Pancreas (tissue), 10 donors: Measurements from ENCODE around the gene STARD3. TPM values are rescaled to one million over a fixed set of nuclear protein-coding genes. Genes with fewer than 3 reads are reported as not detected.
"Not testable (repeated sequence)": the region's sequence is repeated elsewhere in the genome, so short reads cannot be mapped to it uniquely, and the experiment has no call there.

Experiments
- ATAC-seq, 4 donors: fragments of 200-7000 bp; cut with Tn5 transposase; one replicate each; pipeline versions ENCODE4 v1.8.0 to v1.9.1; 2020; ENCODE audit warnings: mild to moderate bottlenecking in 4 of 4, moderate library complexity in 4 of 4
- DNase-seq, 6 donors: peaks; one replicate each; pipeline ENCODE4 v3.0.0-alpha.2; 2020
- FAIRE-seq: peaks from 2 replicates; lab custom pipeline; 2012; peaks lifted over from hg19 to GRCh38; lab: Jason Lieb, UNC
- H3K27ac ChIP-seq, 4 donors: fragments of 200-600 bp; sonication (generic); 1 replicate in 3 of 4; 2 replicates in 1 of 4; pipeline versions ENCODE4 v1.5.0 to v1.8.0; 2020
- H3K27me3 ChIP-seq, 4 donors: fragments of 200-600 bp; one replicate each; pipeline ENCODE4 v1.8.0; 2021
- H3K36me3 ChIP-seq, 3 donors: fragments of 200-600 bp; sonication (generic) in 1 of 3; one replicate each; pipeline versions ENCODE4 v1.5.0 to v1.8.0; 2020 to 2021
- H3K4me1 ChIP-seq, 3 donors: fragments of 200-600 bp; one replicate each; pipeline ENCODE4 v1.8.0; 2021
- H3K4me3 ChIP-seq, 4 donors: fragments of 200-600 bp; sonication (generic) in 2 of 4; one replicate each; pipeline versions ENCODE4 v1.5.0 to v1.8.0; 2020 to 2021
- H3K9me3 ChIP-seq, 4 donors: fragments of 200-600 bp; one replicate each; pipeline ENCODE4 v1.8.0; 2021
- WGBS, 2 donors: extraction: QIAGEN DNeasy Blood & Tissue Kit; methylation state at CpG; one replicate each; pipeline ENCODE4 v1.1.7; 2013; 5-methylcytosine and 5-hydroxymethylcytosine counted together
- intact Hi-C, 3 donors: fragments of 100-400 bp; cut with DNase I; formaldehyde crosslinking; loops; one replicate each; pipeline versions ENCODE4 v1.11.1 to v1.14.2; 2022
- polyA plus RNA-seq, 2 donors: library from polyadenylated mRNA; stranded (reverse); fragments of 200-250 nt; gene quantifications; one replicate each; pipeline ENCODE4 v1.2.3, GENCODE V29; 2013
- total RNA-seq, 6 donors: library from RNA; stranded (reverse); fragmentation: NEBNext Ultra II Directional in 4 of 6; extraction: Animal tissue kit (Norgen Biotek cat#: 25700) in 4 of 6; gene quantifications; one replicate each; pipeline versions ENCODE4 v1.2.1 to v1.2.4, GENCODE V29; 2021 to 2023
- TF ChIP-seq, protein P1 (sequence below), 4 donors: fragments of 200-600 bp; sonication (generic) in 3 of 4; IDR thresholded peaks; one replicate each; pipeline versions ENCODE4 v1.5.0 to v1.8.0; 2021; ENCODE audit warnings: antibody characterized with exemption in 4 of 4
- donor health status: healthy with polysubstance abuse.
- donor health status: DM: no; HTN: no; CAD: no; lungs with moderate emphysema.
- donor health status: DM: no; HTN: no; CAD: no.
- donor health status: control.
- donor health status: control.
- donor health status: Bipolar disorder and iron deficiency.
- donor health status: DM: yes; HTN: yes; CAD: no.
- donor health status: DM: no; HTN: no; CAD: no.
- donor health status: DM: no; HTN: no; CAD: no.
- donor health status: DM: yes; HTN: yes; CAD: no.

Gene STARD3
- total and polyA plus RNA-seq, 8 donors: 24.4 to 73.8 (median 29.9) TPM

DNA sequence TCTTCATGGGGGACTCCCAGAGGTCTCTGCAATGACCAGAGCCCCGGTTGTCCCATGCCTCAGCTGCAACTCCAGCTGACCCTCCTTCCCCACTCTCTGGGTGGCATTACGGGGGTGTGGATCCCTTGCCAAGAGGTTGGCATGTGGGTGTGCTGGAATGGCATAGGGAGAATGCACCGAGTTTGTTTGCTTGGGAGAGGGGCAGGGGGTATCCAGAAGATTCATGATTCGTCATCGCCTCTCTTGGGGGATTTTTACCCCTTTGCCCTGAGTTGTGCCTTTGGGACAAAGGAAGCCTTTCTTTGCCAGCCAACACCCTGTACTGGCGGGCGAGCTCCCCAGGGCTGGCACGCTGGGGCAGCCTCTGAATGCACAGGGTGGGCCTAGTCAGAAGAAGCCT is 69.4 kb downstream of the STARD3 start:
- Histone ChIP-seq H3K36me3 (peaks cover 0 to 31% (median 3%) of the 10 kb centered on the region in 3 donors), H3K27me3 (no peaks in the 10 kb centered on the region), H3K9me3 (no peaks in the 10 kb centered on the region), H3K4me1 (peaks cover 30 to 53% (median 44%) of the 10 kb centered on the region in 3 donors), H3K4me3 (peak overlapping the region in 2 of 4 donors; percentile 14 to 16), H3K27ac (peak overlapping the region; percentile 90 to 96 (median 94))
- no peak for FAIRE-seq
- no peak for DNase-seq
- intact Hi-C loops: no loop called here
- ATAC-seq: peak; percentile 3 to 6 (median 4)
- 35 to 41% methylated on average over 8 of the region's 8 CpGs for WGBS, 2 donors
- TF ChIP-seq, protein P1, sequence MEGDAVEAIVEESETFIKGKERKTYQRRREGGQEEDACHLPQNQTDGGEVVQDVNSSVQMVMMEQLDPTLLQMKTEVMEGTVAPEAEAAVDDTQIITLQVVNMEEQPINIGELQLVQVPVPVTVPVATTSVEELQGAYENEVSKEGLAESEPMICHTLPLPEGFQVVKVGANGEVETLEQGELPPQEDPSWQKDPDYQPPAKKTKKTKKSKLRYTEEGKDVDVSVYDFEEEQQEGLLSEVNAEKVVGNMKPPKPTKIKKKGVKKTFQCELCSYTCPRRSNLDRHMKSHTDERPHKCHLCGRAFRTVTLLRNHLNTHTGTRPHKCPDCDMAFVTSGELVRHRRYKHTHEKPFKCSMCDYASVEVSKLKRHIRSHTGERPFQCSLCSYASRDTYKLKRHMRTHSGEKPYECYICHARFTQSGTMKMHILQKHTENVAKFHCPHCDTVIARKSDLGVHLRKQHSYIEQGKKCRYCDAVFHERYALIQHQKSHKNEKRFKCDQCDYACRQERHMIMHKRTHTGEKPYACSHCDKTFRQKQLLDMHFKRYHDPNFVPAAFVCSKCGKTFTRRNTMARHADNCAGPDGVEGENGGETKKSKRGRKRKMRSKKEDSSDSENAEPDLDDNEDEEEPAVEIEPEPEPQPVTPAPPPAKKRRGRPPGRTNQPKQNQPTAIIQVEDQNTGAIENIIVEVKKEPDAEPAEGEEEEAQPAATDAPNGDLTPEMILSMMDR (IDR thresholded peaks at IDR 0.05): no peak

GRCh38 chr17:39706921-39707337 is 70.0 kb downstream of the STARD3 start:
- H3K27ac ChIP-seq: peak overlapping the region; percentile 90 to 96 (median 94)
- H3K27me3 ChIP-seq: no peaks in the 10 kb centered on the region
- FAIRE-seq: no peak
- H3K36me3 ChIP-seq: peaks cover 0 to 36% (median 3%) of the 10 kb centered on the region in 3 donors
- WGBS, 2 donors: 47 to 65% methylated on average over 7 of the region's 7 CpGs
- TF ChIP-seq, protein P1 (IDR thresholded peaks at IDR 0.05): no peak
- H3K4me3 ChIP-seq: peak overlapping the region in 1 of 4 donors; percentile 14
- intact Hi-C loops: no loop called here
- peaks cover 30 to 50% (median 44%) of the 10 kb centered on the region in 3 donors for H3K4me1 ChIP-seq
- no peak for ATAC-seq
- no peaks in the 10 kb centered on the region for H3K9me3 ChIP-seq
- DNase-seq: peak in 2 of 6 donors; percentile 54 to 74

DNA sequence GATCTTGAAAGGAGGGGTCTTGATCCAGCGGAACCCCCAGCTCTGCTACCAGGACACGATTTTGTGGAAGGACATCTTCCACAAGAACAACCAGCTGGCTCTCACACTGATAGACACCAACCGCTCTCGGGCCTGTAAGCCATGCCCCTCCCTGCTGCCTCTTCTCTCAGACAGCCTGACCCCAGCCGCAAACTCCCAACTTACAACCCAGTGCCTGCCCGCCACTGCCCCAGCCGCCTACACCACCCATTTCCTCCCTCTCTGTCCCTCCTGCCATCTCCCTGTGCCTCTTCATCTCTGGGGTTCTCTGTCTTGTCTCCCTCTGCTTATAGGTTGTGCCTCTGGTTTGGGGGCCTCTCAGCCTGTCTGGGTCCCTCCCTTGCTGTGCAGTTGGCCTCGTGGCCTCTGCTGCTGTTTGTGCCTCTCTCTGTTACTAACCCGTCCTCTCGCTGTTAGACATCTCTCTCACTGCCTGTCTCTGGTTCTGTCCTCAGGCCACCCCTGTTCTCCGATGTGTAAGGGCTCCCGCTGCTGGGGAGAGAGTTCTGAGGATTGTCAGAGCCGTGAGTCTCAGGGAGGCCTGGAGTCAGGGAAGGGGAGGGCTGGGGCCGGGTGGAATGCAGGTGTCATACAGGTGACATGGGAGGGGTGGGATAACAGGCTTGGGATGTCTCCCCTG is 72.5 kb downstream of the STARD3 start:
- no peak overlapping the region for H3K27ac ChIP-seq
- DNase-seq: peak in 1 of 6 donors; percentile 17
- WGBS, 2 donors: 83 to 92% methylated on average over 14 of the region's 14 CpGs

GRCh38 chr17:39709998-39710964 is 73.3 kb downstream of the STARD3 start:
- no peak for FAIRE-seq
- H3K4me1 ChIP-seq: peaks cover 17 to 21% (median 19%) of the 10 kb centered on the region in 3 donors
- no peak for ATAC-seq
- H3K36me3 ChIP-seq: peaks cover 3 to 53% (median 4%) of the 10 kb centered on the region in 3 donors
- no peak for DNase-seq
- intact Hi-C loops: no loop called here
- H3K9me3 ChIP-seq: no peaks in the 10 kb centered on the region
- no peak overlapping the region for H3K4me3 ChIP-seq
- H3K27me3 ChIP-seq: no peaks in the 10 kb centered on the region
- H3K27ac ChIP-seq: no peak overlapping the region
- TF ChIP-seq, protein P1 (IDR thresholded peaks at IDR 0.05): no peak
- WGBS, 2 donors: 88 to 91% methylated on average over 17 to 20 of the region's 20 CpGs

More for the DNA sequence above, 72.5 kb downstream of the STARD3 start:
- Histone ChIP-seq H3K9me3 (no peaks in the 10 kb centered on the region), H3K36me3 (peaks cover 0 to 48% (median 3%) of the 10 kb centered on the region in 3 donors), H3K4me1 (peaks cover 25 to 30% (median 27%) of the 10 kb centered on the region in 3 donors), H3K27me3 (no peaks in the 10 kb centered on the region), H3K4me3 (no peak overlapping the region)
- intact Hi-C loops: no loop called here
- FAIRE-seq: no peak
- no peak for ATAC-seq
- TF ChIP-seq, protein P1 (IDR thresholded peaks at IDR 0.05): no peak

DNA sequence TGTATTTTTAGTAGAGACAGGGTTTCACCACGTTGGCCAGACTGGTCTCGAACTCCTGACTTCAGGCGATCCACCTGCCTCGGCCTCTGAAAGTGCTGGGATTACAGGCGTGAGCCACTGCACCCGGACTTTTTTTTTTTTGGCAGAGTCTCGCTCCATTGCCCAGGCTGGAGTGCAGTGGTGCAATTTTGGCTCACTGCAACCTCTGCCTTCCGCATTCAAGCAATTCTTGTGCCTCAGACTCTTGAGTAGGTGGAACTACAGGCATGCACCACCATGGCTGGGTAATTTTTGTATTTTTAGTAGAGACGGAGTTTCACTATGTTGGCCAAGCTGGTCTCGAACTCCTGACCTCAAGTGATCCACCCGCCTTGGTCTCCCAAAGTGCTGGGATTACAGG is 74.1 kb downstream of the STARD3 start:
- ATAC-seq, H3K27me3 ChIP-seq, DNase-seq, H3K27ac ChIP-seq, H3K9me3 ChIP-seq, H3K4me3 ChIP-seq, intact Hi-C loops, FAIRE-seq: not testable (repeated sequence)
- Histone ChIP-seq H3K4me1 (peaks cover 13 to 18% (median 15%) of the 10 kb centered on the region in 3 donors), H3K36me3 (peaks cover 3 to 61% (median 12%) of the 10 kb centered on the region in 3 donors)
- 91 to 95% methylated on average over 11 of the region's 11 CpGs for WGBS, 2 donors
